A549 (cell line): ENCODE data around the gene PFDN5. TPM values are rescaled to one million over a fixed set of nuclear protein-coding genes. Genes with fewer than 3 reads are reported as not detected.

Experiments
- ATAC-seq, 2 experiments: fragments of 200-7000 bp in 1 of 2; fragments of >200 bp in 1 of 2; cut with Nextera tagmentation in 1 of 2; cut with Tn5 transposase in 1 of 2; 3 replicates each; pipeline versions ENCODE4 v1.8.0 to v1.9.1; 2018 to 2020; ENCODE audit warnings: mild to moderate bottlenecking in 1 of 2, moderate library complexity in 1 of 2
- CTCF ChIA-PET: fragments of 300-600 bp; sonication (Branson Sonifier 250); formaldehyde crosslinking; extraction: SDS; loops from one replicate; lab custom pipeline; 2021; ENCODE audit warnings: antibody characterized with exemption, inconsistent platforms; lab: Yijun Ruan, JAX
- POLR2A ChIA-PET: fragments of 350-600 bp; formaldehyde crosslinking; extraction: SDS; loops from one replicate; lab custom pipeline; 2021; ENCODE audit warnings: antibody characterized with exemption, inconsistent platforms; lab: Yijun Ruan, JAX
- DNase-seq, 2 experiments: peaks; one replicate each; pipeline versions ENCODE4 v3.0.0 to v3.0.0-alpha.2; 2011 to 2016; ENCODE audit warnings: low read depth in 1 of 2, low spot score in 1 of 2
- FAIRE-seq: peaks from 2 replicates; lab custom pipeline; 2011; peaks lifted over from hg19 to GRCh38; lab: Jason Lieb, UNC
- H3K27ac ChIP-seq, 2 experiments: fragments of >200 bp; sonication (Bioruptor Twin); formaldehyde crosslinking; 3 replicates each; pipeline ENCODE4 v1.5.1; 2016 to 2017
- H3K4me1 ChIP-seq: fragments of >200 bp; sonication (Bioruptor Twin); formaldehyde crosslinking; 3 replicates; pipeline ENCODE4 v1.6.1; 2016
- H3K4me2 ChIP-seq: fragments of >200 bp; sonication (Bioruptor Twin); formaldehyde crosslinking; 3 replicates; pipeline ENCODE4 v1.6.1; 2016
- H3K4me3 ChIP-seq: fragments of >200 bp; sonication (Bioruptor Twin); formaldehyde crosslinking; 3 replicates; pipeline ENCODE4 v1.5.1; 2016
- H3K9me3 ChIP-seq: fragments of >200 bp; sonication (Bioruptor Twin); formaldehyde crosslinking; 3 replicates; pipeline ENCODE4 v1.6.1; 2016
- BHLHE40 ChIP-seq: IDR thresholded peaks from 2 replicates; pipeline ENCODE4 v1.6.1; 2012; ENCODE audit warnings: low read depth, low read length, inconsistent platforms
- CHD4 ChIP-seq: fragments of 200-600 bp; sonication (generic); IDR thresholded peaks from 2 replicates; pipeline ENCODE4 v1.6.1; 2016; ENCODE audit warnings: antibody characterized with exemption, mild to moderate bottlenecking, borderline replicate concordance
- E2F6 ChIP-seq: IDR thresholded peaks from 2 replicates; pipeline ENCODE4 v1.6.1; 2012; ENCODE audit warnings: low read depth, borderline replicate concordance
- FOSB ChIP-seq: fragments of 250-450 bp; sonication (Bioruptor Pico); IDR thresholded peaks from 2 replicates; pipeline ENCODE4 v1.5.0; 2020; ENCODE audit warnings: mild to moderate bottlenecking, moderate library complexity
- HES2 ChIP-seq: fragments of >200 bp; sonication (Bioruptor Twin); formaldehyde crosslinking; IDR thresholded peaks from 2 replicates; pipeline ENCODE4 v1.6.1; 2016
- HMGXB4 ChIP-seq: fragments of 250-450 bp; sonication (Bioruptor Pico); IDR thresholded peaks from 2 replicates; pipeline ENCODE4 v1.5.0; 2021; ENCODE audit warnings: mild to moderate bottlenecking, moderate library complexity, borderline replicate concordance
- HOXA7 ChIP-seq: fragments of 250-450 bp; sonication (Bioruptor Pico); IDR thresholded peaks from 2 replicates; pipeline ENCODE4 v1.5.0; 2020; ENCODE audit warnings: mild to moderate bottlenecking, moderate library complexity
- HOXB5 ChIP-seq: fragments of 250-450 bp; sonication (Bioruptor Pico); IDR thresholded peaks from 2 replicates; pipeline ENCODE4 v1.5.0; 2020; ENCODE audit warnings: mild to moderate bottlenecking, moderate library complexity
- JUN ChIP-seq, 2 experiments: fragments of >200 bp; sonication (Bioruptor Twin); formaldehyde crosslinking; IDR thresholded peaks; 2 replicates in 1 of 2; 3 replicates in 1 of 2; pipeline ENCODE4 v1.6.1; 2016 to 2017
- MYC ChIP-seq: IDR thresholded peaks from 2 replicates; pipeline ENCODE4 v1.6.1; 2012; ENCODE audit warnings: mild to moderate bottlenecking, inconsistent platforms, low read length, improper control_type of control experiment, borderline replicate concordance
- PHF8 ChIP-seq: fragments of 200-600 bp; sonication (generic); IDR thresholded peaks from 2 replicates; pipeline ENCODE4 v1.6.1; 2016; ENCODE audit warnings: low read depth, mild to moderate bottlenecking, antibody characterized with exemption, moderate library complexity, borderline replicate concordance
- POLR2A ChIP-seq: IDR thresholded peaks from 2 replicates; pipeline ENCODE4 v1.6.1; 2012; ENCODE audit warnings: mild to moderate bottlenecking, low read length
- POLR2AphosphoS2 ChIP-seq: conservative IDR thresholded peaks from 2 replicates; pipeline ENCODE4 v1.6.1; 2012; ENCODE audit warnings: low read length, improper control_type of control experiment, inconsistent platforms
- RAD21 ChIP-seq, 2 experiments: fragments of >200 bp in 1 of 2; sonication (Bioruptor Twin) in 1 of 2; formaldehyde crosslinking in 1 of 2; IDR thresholded peaks in 1 of 2; conservative IDR thresholded peaks in 1 of 2; 2 replicates in 1 of 2; 3 replicates in 1 of 2; pipeline ENCODE4 v1.6.1; 2012 to 2018; ENCODE audit warnings: inconsistent platforms in 1 of 2
- TP53 ChIP-seq: fragments of 250-450 bp; sonication (Bioruptor Pico); IDR thresholded peaks from 2 replicates; pipeline ENCODE4 v1.5.0; 2021; ENCODE audit warnings: mild to moderate bottlenecking, moderate library complexity
- ZSCAN20 ChIP-seq: fragments of 250-450 bp; sonication (Bioruptor Pico); IDR thresholded peaks from 2 replicates; pipeline ENCODE4 v1.8.0; 2022; ENCODE audit warnings: mild to moderate bottlenecking, moderate library complexity
- WGBS: methylation state at CpG from one replicate; pipeline ENCODE4 v1.1.6; 2017; ENCODE audit errors: missing lambda C conversion rate; 5-methylcytosine and 5-hydroxymethylcytosine counted together
- polyA plus RNA-seq, 4 experiments: library from polyadenylated mRNA; depleted of rRNA in 3 of 4; stranded (reverse); fragments of >200 nt; fragmentation: RNase III in 1 of 4; extraction: RNeasy Plus Mini Kit Qiagen cat#74134 plus additional on column Dnase treatment in 1 of 4; gene quantifications; 2 replicates in 3 of 4; 3 replicates in 1 of 4; pipeline ENCODE4 v1.2.3, GENCODE V29; 2011 to 2017
- TF ChIP-seq, protein P1 (sequence below): fragments of 150-350 bp; IDR thresholded peaks from 2 replicates; pipeline ENCODE4 v1.6.1; 2014; ENCODE audit warnings: low read depth, mild to moderate bottlenecking, low read length

PFDN5 gene
- polyA plus RNA-seq, 2 of the 4 experiments (the other 2 are of a cell fraction), result 685 to 729 TPM

DNA sequence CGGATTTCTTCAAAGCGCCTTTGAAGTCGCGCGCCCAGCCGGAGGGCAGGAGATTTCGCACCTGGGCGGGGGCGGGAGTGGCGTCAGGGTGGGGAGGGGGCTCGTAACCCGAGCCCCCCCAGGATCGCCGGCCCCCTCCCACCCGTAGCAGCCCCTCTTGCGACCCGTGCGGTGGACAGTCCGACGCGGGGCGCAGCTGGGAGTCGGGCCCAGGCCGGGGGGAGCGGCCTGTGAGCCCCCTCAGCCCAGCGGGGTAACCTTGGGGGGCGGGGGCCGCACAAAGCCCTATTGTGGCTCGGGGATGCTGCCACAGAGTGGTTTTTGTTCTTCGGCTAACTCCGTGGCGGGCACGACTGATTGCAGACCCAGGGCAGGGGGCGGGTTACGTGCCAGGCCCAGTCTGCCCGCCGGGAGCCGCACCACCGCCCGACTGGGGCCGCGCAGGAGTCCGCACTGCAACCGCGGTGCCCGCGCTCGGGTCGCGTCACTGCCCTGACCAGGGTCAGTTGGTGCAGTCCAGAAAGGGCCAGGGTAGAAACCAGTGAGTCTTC is 30.2 kb downstream of the PFDN5 start:
- ATAC-seq, result peak; percentile 7 to 14; a peak in 4 of 6 replicates
- POLR2A ChIA-PET, result interaction anchor here (0.6 to 5.5 kb wide), 12 partner anchors 10 to 175 kb away, joined by 3 to 51 read pairs (median 5); partner anchors contain the start of genes MYG1, PFDN5, PRR13 and SP1
- no peak for FAIRE-seq
- peak overlapping the region; percentile 89 to 97 for H3K27ac ChIP-seq
- peak overlapping the region; percentile 92 for H3K4me2 ChIP-seq
- peaks cover 19% of the 10 kb centered on the region for H3K4me1 ChIP-seq
- 0 out of 2 replicates have a peak, but pooled peaks have one; percentile 9 for TF ChIP-seq POLR2A
- TF ChIP-seq, protein P1, sequence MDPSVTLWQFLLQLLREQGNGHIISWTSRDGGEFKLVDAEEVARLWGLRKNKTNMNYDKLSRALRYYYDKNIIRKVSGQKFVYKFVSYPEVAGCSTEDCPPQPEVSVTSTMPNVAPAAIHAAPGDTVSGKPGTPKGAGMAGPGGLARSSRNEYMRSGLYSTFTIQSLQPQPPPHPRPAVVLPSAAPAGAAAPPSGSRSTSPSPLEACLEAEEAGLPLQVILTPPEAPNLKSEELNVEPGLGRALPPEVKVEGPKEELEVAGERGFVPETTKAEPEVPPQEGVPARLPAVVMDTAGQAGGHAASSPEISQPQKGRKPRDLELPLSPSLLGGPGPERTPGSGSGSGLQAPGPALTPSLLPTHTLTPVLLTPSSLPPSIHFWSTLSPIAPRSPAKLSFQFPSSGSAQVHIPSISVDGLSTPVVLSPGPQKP, result no peak
- WGBS, result 42% methylated on average over 21 of the region's 50 CpGs
- DNase-seq, result peak; percentile 34 to 39
- H3K4me3 ChIP-seq, result peak overlapping the region; percentile 60
- no peaks in the 10 kb centered on the region for H3K9me3 ChIP-seq
- CTCF ChIA-PET, result interaction anchor here (0.6 to 21.4 kb wide), 25 partner anchors 9 to 182 kb away, joined by 3 to 638 read pairs (median 5); partner anchors contain the start of genes AMHR2, NPFF, SP1 and SP7

DNA sequence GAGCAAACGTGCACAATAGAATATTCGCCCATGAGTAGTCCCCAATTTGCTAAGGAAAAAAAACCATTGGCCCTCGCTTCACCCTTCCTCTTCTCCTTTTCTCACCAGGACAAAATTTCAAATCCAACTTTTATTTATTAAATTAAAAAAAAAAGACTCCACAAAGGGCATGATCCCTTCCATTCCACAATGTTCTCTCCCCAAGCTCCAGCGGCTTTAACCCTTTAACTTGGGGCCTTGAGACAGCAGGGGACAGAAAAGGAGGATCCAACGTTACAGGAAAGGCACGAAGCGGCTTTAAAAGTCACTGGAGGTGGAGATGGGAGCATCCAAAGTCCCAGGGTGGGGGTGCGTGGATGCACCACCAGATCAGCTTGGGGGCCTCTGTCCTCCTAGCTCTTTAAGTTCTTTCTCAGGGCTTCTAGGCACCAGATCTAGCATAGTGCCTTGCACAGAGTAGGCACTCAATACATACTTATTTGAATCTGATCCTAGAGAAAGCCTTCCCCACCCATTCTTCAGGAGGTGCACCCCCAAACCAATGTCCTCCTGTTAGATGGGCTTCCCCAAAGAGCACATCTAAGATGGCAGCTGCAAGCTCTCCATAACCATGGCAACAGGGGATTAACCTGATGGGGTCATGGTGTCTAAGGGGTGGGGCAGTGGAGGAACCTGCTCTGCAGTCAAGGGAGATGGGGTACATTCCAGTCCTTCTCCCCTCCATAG is 31.3 kb downstream of the PFDN5 start:
- no peak for TF ChIP-seq POLR2A
- no peak for TF ChIP-seq JUN (IDR thresholded peaks at IDR 0.05)
- no peak for TF ChIP-seq FOSB
- no peak for TF ChIP-seq BHLHE40
- no peak for TF ChIP-seq RAD21 (conservative IDR thresholded peaks at IDR 0.05 in 1 of 2, IDR thresholded peaks at IDR 0.05 in 1 of 2)
- TF ChIP-seq HOXB5 (CRISPR knock-in tag), result no peak
- TF ChIP-seq TP53, result no peak
- no peak for TF ChIP-seq CHD4
- TF ChIP-seq MYC, result no peak
- no peak for TF ChIP-seq POLR2AphosphoS2
- no peak for TF ChIP-seq HOXA7
- TF ChIP-seq E2F6, result no peak
- TF ChIP-seq ZSCAN20 (CRISPR knock-in tag), result no peak
- no peak for TF ChIP-seq HMGXB4 (CRISPR knock-in tag)
- no peak for TF ChIP-seq PHF8
- TF ChIP-seq HES2, result no peak
- TF ChIP-seq, all 56 proteins: peak for 0
- WGBS, result 92% methylated on average over 8 of the region's 8 CpGs
- ChIA-PET CTCF (interaction anchor here (0.9 to 21.4 kb wide), 17 partner anchors 8 to 217 kb away, joined by 3 to 638 read pairs (median 4); partner anchors contain the start of genes AMHR2, NPFF and SP7), POLR2A (interaction anchor here (0.8 to 5.5 kb wide), 2 partner anchors 18 to 53 kb away, joined by 4 to 51 read pairs; no protein-coding TSS in a partner anchor)
- ATAC-seq (no peak), FAIRE-seq (no peak), DNase-seq (no peak)
- Histone ChIP-seq H3K4me3 (no peak overlapping the region), H3K9me3 (no peaks in the 10 kb centered on the region), H3K27ac (no peak overlapping the region), H3K4me1 (peaks cover 17% of the 10 kb centered on the region), H3K4me2 (peak overlapping the region; percentile 92; the same call in 2 of the 3 replicates)
